Vagina (tissue), 2 donors: Measurements from ENCODE around the gene ARPC5.

Experiments used
- POLR2A ChIP-seq, 2 donors: fragments of 450-650 bp; IDR thresholded peaks; one replicate each; pipeline ENCODE4 v1.6.1; 2017; ENCODE audit warnings: antibody characterized with exemption in 2 of 2, mild to moderate bottlenecking in 2 of 2, moderate library complexity in 2 of 2
- POLR2AphosphoS5 ChIP-seq, 2 donors: sonication (generic); formaldehyde crosslinking; IDR thresholded peaks; one replicate each; pipeline ENCODE4 v1.9.0; 2017; ENCODE audit warnings: antibody characterized with exemption in 2 of 2, mild to moderate bottlenecking in 2 of 2, low read depth in 1 of 2; ENCODE audit not compliant: insufficient read depth in 1 of 2
- TF ChIP-seq, protein P1 (sequence below), 3 experiments: fragments of 450-650 bp in 2 of 3; fragments of 200-600 bp in 1 of 3; sonication (generic) in 1 of 3; IDR thresholded peaks; one replicate each; pipeline ENCODE4 v1.5.1; 2017 to 2019; ENCODE audit warnings: antibody characterized with exemption in 3 of 3, mild to moderate bottlenecking in 2 of 3, moderate library complexity in 2 of 3

DNA sequence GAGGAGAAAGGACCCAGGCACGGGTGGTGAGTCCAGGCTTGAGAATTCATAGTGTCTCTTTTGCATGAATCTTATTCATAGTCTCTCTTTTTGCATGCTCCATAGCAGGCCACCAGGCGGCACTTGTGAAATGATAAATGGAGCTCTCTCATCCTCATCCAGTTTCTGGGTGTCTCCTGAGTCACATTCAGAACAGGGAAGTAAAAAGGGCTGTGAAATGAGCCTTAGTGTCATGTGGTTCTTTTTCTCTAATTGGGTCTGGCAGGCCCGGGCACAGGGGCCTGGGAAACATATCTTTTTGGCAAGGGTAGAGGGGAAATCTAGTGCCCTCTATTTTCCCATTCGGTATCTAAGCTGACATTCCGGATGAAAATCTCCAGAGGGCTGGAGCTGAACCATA, 26.3 kb downstream of the ARPC5 start:
- TF ChIP-seq, protein P1, sequence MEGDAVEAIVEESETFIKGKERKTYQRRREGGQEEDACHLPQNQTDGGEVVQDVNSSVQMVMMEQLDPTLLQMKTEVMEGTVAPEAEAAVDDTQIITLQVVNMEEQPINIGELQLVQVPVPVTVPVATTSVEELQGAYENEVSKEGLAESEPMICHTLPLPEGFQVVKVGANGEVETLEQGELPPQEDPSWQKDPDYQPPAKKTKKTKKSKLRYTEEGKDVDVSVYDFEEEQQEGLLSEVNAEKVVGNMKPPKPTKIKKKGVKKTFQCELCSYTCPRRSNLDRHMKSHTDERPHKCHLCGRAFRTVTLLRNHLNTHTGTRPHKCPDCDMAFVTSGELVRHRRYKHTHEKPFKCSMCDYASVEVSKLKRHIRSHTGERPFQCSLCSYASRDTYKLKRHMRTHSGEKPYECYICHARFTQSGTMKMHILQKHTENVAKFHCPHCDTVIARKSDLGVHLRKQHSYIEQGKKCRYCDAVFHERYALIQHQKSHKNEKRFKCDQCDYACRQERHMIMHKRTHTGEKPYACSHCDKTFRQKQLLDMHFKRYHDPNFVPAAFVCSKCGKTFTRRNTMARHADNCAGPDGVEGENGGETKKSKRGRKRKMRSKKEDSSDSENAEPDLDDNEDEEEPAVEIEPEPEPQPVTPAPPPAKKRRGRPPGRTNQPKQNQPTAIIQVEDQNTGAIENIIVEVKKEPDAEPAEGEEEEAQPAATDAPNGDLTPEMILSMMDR (IDR thresholded peaks at IDR 0.05), result peak; percentile 43 to 60 (median 47)
- TF ChIP-seq POLR2A (IDR thresholded peaks at IDR 0.05), result no peak
- peak in 1 of 2 donors; percentile 77 for TF ChIP-seq POLR2AphosphoS5 (IDR thresholded peaks at IDR 0.05; ENCODE audit: insufficient read depth in 1 of 2, low read depth in 1 of 2)
